ENCODE data around the gene AGTPBP1.
"Not testable (repeated sequence)": the region's sequence is repeated elsewhere in the genome, so short reads cannot be mapped to it uniquely, and the experiment has no call there.

DNA sequence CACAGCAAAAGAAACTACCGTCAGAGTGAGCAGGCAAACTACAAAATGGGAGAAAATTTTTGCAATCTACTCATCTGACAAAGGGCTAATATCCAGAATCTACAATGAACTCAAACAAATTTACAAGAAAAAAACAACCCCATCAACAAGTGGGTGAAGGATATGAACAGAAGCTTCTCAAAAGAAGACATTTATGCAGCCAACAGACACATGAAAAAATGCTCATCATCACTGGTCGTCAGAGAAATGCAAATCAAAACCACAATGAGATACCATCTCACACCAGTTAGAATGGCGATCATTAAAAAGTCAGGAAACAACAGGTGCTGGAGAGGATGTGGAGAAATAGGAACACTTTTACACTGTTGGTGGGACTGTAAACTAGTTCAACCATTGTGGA is 20.0 kb upstream of the AGTPBP1 start:
- TF ChIP-seq, protein P1, sequence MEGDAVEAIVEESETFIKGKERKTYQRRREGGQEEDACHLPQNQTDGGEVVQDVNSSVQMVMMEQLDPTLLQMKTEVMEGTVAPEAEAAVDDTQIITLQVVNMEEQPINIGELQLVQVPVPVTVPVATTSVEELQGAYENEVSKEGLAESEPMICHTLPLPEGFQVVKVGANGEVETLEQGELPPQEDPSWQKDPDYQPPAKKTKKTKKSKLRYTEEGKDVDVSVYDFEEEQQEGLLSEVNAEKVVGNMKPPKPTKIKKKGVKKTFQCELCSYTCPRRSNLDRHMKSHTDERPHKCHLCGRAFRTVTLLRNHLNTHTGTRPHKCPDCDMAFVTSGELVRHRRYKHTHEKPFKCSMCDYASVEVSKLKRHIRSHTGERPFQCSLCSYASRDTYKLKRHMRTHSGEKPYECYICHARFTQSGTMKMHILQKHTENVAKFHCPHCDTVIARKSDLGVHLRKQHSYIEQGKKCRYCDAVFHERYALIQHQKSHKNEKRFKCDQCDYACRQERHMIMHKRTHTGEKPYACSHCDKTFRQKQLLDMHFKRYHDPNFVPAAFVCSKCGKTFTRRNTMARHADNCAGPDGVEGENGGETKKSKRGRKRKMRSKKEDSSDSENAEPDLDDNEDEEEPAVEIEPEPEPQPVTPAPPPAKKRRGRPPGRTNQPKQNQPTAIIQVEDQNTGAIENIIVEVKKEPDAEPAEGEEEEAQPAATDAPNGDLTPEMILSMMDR (IDR thresholded peaks at IDR 0.05) = not testable (repeated sequence)
- not testable (repeated sequence) for TF ChIP-seq EP300 (IDR thresholded peaks at IDR 0.05)
